ENCODE results near the gene HIVEP3.

HIVEP3 gene

DNA sequence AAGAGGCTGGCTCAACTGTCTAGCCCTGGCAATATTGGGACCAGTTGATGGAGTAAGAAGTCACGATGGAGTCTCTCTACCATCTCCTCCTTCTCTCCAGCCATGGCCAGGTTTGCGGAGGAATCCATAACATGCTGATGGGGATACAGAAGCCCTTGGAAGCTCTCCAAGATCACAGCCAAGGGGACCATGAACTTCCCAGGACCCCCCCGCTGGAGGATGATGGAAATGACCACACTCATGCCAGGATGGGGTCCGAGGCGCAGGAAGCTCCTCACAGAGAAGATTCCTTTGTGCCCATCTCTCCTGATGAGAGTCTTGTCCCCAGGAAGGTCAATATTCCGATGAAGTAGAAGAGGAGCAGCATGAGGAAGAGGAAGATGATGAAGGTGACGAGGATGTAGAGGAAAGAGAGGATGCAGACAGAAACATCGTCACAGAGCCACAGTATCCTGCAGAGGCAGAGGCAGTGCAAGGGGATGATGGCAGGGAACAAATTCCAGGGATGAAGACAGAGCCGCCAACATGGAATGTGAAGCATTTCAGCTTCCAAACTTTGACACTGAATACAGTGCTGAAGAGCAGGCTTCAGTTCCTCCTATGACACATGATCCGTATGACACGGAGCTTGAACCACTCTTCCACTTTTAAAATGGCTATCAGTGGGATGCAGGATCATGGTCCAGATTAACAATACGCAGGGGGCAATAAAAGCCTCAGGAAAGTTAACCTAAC is 376.4 kb downstream of the HIVEP3 start:
- TF ChIP-seq CTCF (IDR thresholded peaks at IDR 0.05; ENCODE audit: low read depth, low read length) = no peak

DNA sequence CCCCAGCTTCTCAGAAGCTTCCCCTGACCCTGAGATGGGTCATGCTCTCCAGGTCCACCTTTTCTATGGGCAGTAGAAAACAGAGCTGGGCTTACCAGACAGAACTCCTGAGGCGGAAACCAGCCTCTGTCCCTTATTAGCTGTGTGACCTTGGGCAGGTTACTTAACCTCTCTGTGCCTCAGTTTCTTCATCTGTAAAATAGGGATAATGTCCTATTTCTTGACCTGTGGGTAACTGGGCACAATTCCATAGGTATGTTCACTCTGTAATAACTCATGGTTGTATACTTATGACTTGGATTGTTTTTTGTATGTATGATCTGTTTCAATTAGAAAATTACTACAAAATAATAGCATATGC is 377.1 kb downstream of the HIVEP3 start:
- no peak for TF ChIP-seq CTCF (IDR thresholded peaks at IDR 0.05; ENCODE audit: low read depth, low read length)
- H3K4me3 ChIP-seq (ENCODE audit: low read depth, low read length) = no peak overlapping the region

More for the DNA sequence above, 376.4 kb downstream of the HIVEP3 start:
- H3K4me3 ChIP-seq (ENCODE audit: low read depth, low read length) = no peak overlapping the region

- TF ChIP-seq CTCF (IDR thresholded peaks at IDR 0.05; ENCODE audit: low read depth, low read length) = no peak
- no peak overlapping the region for H3K4me3 ChIP-seq (ENCODE audit: low read depth, low read length)
Measured at GRCh38 chr1:41540886-41541591, 377.7 kb downstream of the HIVEP3 start.

DNA sequence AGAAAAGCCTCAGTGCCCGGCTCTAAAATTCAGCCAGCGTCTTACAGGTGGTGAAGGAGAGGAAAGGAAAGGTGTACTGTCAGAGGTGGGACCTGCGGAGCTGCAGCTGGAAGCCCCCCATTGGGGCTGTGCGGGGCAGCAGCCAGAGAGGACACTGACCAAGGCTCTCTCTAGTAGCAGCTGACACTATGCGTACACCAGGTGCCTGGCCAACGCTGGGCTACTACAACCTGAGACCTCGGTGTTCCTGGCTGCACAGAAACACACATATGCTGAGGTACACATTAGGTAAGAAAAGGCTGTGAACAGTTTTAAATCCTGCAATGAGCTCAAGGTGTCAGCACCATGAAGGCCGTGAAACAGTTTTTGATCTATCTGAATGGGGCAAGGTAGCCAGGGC is 378.7 kb downstream of the HIVEP3 start:
- H3K4me3 ChIP-seq (ENCODE audit: low read depth, low read length) = no peak overlapping the region
- no peak for TF ChIP-seq CTCF (IDR thresholded peaks at IDR 0.05; ENCODE audit: low read depth, low read length)

GRCh38 chr1:41539418-41539805 is 379.3 kb downstream of the HIVEP3 start:
- no peak overlapping the region for H3K4me3 ChIP-seq (ENCODE audit: low read depth, low read length)
- TF ChIP-seq CTCF (IDR thresholded peaks at IDR 0.05; ENCODE audit: low read depth, low read length) = no peak

DNA sequence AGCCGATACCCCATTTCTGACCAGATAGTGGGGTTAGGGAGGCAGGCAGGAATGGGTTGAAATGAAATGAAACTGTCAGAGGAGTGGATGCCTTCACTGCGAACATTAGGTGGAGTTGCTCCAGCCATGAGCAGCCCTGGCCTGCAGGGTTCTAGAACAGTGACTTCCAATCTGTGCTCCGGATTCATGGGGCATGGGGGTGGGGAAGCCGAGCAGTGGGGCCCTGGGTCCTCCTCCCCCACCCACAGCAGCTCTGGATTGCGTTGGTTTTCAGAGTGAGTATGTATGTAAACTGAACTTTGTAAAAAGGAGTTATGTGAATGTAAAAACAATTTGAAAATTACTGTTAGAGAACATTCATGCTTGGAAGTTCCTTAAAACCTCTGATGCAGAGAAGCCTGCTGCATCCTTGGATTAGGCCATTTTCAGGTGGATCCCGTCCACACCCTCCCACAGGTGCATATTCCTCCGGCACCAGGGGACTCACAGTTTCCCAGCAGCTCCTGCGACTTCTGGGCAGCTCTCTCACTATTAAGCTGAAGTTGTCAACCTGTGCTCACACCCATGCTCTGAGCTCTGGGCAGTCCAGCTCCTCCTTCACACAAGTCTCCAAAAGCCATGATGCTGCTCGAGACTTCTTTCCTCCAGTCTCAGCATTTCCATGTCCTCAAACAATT is 379.8 kb downstream of the HIVEP3 start:
- H3K4me3 ChIP-seq (ENCODE audit: low read depth, low read length) = no peak overlapping the region
- no peak for TF ChIP-seq CTCF (IDR thresholded peaks at IDR 0.05; ENCODE audit: low read depth, low read length)

All from WI38 (cell line).